MM.1S (cell line): ENCODE measurements around the gene AOC3.

Experiments
- CTCF ChIP-seq: fragments of 300-600 bp; sonication (generic); IDR thresholded peaks from 2 replicates; pipeline ENCODE4 v1.5.1; 2016; ENCODE audit warnings: antibody characterized with exemption, low read length, mixed read lengths
- EZH2phosphoT487 ChIP-seq: fragments of 300-600 bp; sonication (generic); IDR thresholded peaks from 2 replicates; pipeline ENCODE4 v1.6.1; 2018; ENCODE audit warnings: antibody characterized with exemption, low read length

GRCh38 chr17:42900460-42901331, 49.7 kb downstream of the AOC3 start, which contains the start of gene G6PC1:
- TF ChIP-seq CTCF = no peak
- no peak for TF ChIP-seq EZH2phosphoT487
